GM12865 (cell line): ENCODE data around the gene ROM1.
"Not testable (repeated sequence)": the region's sequence is repeated elsewhere in the genome, so short reads cannot be mapped to it uniquely, and the experiment has no call there.

Experiments used
- DNase-seq: peaks from one replicate; pipeline ENCODE4 v3.0.0; 2010; ENCODE audit warnings: low read depth
- H3K4me3 ChIP-seq: 2 replicates; pipeline ENCODE4 v1.5.1; 2011; ENCODE audit warnings: mild to moderate bottlenecking, low read depth, low read length, control low read depth
- TF ChIP-seq, protein P1 (sequence below): IDR thresholded peaks from 2 replicates; pipeline ENCODE4 v1.5.1; 2011; ENCODE audit warnings: low read length, control low read depth, low read depth, inconsistent platforms; ENCODE audit not compliant: insufficient read depth; ENCODE audit errors: missing control alignments

Gene ROM1

GRCh38 chr11:62577046-62577714, 35.9 kb upstream of the ROM1 start:
- DNase-seq, result no peak
- H3K4me3 ChIP-seq, result no peak overlapping the region
- TF ChIP-seq, protein P1, sequence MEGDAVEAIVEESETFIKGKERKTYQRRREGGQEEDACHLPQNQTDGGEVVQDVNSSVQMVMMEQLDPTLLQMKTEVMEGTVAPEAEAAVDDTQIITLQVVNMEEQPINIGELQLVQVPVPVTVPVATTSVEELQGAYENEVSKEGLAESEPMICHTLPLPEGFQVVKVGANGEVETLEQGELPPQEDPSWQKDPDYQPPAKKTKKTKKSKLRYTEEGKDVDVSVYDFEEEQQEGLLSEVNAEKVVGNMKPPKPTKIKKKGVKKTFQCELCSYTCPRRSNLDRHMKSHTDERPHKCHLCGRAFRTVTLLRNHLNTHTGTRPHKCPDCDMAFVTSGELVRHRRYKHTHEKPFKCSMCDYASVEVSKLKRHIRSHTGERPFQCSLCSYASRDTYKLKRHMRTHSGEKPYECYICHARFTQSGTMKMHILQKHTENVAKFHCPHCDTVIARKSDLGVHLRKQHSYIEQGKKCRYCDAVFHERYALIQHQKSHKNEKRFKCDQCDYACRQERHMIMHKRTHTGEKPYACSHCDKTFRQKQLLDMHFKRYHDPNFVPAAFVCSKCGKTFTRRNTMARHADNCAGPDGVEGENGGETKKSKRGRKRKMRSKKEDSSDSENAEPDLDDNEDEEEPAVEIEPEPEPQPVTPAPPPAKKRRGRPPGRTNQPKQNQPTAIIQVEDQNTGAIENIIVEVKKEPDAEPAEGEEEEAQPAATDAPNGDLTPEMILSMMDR, result no peak

DNA sequence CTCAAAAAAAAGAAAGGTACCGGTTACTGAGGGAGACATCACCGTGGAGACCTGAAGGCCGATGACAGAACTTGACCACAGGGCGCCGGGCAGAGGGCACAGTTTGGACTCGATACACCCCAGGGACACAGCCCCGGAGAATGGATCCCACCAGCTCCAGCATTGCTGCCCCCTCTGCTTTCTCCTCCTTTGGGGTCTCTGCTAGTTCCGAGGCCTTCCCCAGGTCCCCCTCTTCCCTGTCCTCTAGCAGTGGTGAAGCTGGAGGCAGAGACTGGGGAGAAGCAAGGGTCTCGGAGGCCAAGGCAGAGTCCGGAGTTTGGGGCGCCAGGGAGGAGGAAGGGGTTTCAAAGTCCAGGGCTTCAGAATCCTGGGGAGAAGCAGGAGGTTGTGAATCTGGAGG, 34.5 kb upstream of the ROM1 start:
- no peak overlapping the region for H3K4me3 ChIP-seq
- DNase-seq, result no peak
- TF ChIP-seq, protein P1, result no peak

DNA sequence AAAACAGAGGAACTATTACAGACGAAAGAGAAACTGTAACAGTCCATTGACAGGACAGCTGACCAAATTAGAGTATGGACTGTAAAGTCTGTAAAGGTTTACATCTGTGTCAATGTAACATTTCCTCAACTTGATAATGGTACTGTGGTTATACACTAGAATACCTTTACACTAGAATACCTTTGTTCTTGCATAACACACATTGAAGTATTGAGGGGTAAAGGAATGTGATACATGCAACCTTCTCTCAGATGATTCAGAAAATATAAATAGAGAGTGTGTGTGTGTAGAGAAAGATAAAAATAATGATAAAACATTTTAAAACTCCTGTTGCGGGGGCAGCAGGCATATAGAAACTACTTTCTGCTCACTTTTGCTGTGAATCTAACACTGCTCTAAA, 33.8 kb upstream of the ROM1 start:
- no peak overlapping the region for H3K4me3 ChIP-seq
- TF ChIP-seq, protein P1, result no peak
- no peak for DNase-seq

- no peak for DNase-seq
- TF ChIP-seq, protein P1, result no peak
- H3K4me3 ChIP-seq, result no peak overlapping the region
Measured at GRCh38 chr11:62580959-62581715, 31.9 kb upstream of the ROM1 start.

DNA sequence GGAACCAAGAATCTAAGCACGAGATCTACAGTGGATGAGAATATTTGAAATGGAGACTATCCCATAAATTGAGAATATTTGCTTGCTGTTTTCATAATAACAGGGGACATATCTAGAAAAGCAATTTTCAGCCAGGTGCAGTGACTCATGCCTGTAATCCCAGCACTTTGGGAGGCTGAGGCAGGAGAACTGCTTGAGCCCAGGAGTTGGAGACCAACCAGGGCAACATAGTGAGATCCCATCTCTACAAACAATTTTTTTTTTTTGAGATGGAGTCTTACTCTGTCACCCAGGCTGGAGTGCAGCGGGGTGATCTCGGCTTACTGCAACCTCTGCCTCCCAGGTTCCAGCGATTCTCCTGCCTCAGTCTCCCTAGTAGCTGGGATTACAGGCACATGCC, 31.3 kb upstream of the ROM1 start:
- DNase-seq, H3K4me3 ChIP-seq: not testable (repeated sequence)

GRCh38 chr11:62585356-62585755, 27.7 kb upstream of the ROM1 start:
- not testable (repeated sequence) for H3K4me3 ChIP-seq, DNase-seq

- H3K4me3 ChIP-seq, result no peak overlapping the region
- TF ChIP-seq, protein P1, result peak; percentile 8
- no peak for DNase-seq
Measured at GRCh38 chr11:62588966-62589637, 24.0 kb upstream of the ROM1 start.
